ENCODE data around the gene INPP4B.

DNA sequence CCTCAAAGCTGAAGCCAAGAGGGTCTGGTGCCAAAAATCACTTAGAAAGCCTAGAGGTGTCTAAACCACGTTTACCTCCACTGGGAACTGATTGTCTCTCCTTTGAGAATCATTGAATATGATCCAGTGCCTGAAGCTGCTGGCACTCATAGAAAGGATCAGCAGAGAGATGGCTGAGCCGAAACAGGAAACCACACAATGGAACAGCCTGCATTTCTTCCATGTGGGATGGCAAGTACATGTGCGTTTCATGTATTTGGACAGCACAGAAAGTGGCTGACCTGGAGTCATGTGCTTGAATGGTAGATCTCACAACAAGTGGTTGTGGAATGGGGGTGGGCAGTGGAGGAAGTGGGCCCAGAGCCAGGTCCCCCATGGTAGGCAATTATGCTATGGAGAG lies 533.7 kb downstream of the INPP4B start:
- no peak for TF ChIP-seq CTCF (IDR thresholded peaks at IDR 0.05)
- TF ChIP-seq ZFX (IDR thresholded peaks at IDR 0.05; ENCODE audit: borderline replicate concordance) = no peak

Measured in 22Rv1 (cell line).